Measurements from ENCODE around the gene TCP11L2.
A peak's percentile ranks its signal among the peaks of the same experiment; 100 is the strongest.
"Not testable (repeated sequence)": the region's sequence is repeated elsewhere in the genome, so short reads cannot be mapped to it uniquely, and the experiment has no call there.

TCP11L2 gene

DNA sequence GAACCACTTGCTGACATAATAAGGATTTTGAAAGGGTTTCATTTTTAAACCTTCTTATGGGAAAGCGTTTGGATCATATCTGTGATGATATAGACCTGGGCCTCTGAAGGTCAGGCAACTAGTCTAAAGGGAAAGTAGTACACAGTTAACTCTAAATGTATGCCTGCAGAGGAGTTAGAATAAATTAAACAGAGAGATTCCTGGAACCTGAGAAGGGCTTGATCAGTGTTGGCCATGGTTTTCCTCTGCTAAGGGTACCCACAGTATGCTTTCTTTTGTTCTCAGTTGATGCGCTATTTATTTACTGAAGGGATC lies 40.6 kb downstream of the TCP11L2 start:
- DNase-seq (ENCODE audit: low read depth), result no peak

DNA sequence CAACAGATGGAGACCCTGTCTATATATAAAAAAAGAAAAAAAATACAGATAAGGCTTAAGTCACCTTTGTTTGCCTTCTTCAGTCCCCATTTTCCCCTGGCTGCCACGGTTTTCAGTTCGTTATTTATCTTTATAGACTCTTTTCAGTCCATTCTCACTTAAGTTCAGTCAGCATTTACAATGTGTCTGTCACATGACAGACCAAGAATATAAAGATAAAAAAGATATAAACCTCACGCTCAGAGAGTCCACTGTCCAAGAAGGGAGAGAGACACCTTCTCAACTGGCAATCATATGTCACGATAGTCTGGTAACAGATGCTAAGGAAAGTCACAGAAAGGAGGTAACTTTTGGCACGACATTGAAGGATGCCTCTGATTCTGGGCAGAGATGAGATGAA lies 41.6 kb downstream of the TCP11L2 start:
- no peak for DNase-seq (ENCODE audit: low read depth)

DNA sequence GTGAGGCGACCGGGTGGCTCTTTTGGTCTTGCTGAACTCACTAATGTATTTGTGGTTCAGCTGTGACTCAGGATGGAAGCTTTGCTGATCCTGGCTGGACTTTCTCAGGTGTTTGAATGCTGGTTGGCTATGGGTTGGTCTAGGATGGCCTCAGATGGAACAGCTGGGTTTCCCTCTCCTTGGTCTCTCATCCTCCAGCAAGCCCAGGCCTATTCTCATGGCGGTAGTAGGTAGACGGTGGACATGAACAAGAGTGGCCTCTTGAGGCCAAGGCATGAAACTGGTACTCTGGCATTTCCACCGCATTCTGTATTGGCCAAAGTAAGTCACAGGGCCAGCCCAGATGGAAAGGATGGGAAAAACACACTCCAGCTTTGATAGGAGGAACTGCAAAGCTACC lies 43.2 kb downstream of the TCP11L2 start:
- DNase-seq (ENCODE audit: low read depth), result no peak

DNA sequence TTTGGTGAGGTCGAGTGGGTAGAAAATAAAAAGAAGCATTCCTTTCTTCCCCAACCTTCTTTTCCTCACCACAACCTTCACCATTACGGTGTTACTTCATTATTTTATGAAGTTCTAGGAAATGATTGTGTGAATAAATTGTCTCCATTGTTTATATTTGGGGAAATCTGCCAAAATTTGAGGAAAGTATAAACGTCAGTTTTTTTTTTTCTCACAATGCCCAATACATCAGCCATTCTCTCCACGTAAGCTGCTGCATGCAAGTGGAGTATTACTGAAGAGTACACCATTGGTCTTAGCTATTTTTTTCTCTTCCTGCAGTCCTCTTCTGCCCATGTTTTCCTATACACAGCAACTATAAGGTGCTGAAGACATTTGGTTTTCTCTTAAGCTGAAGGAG lies 45.9 kb downstream of the TCP11L2 start:
- no peak for DNase-seq (ENCODE audit: low read depth)

DNA sequence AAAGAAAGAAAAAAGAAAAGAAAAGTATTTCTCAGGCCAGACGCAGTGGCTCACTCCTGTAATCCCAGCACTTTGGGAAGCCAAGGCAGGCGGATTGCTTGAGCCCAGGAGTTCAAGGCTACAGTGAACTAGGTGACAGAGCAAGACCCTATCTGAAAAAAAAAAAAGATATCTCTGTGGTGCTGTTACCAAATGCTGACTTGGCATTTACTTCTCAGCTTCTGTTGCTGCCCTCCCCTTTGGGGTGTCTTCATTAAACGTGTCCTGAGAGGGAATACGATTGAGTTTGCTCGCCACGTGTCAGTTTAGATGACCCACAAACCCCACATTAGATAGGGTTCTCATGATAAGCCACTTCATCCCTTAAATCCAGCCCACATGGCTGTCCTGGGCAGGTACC lies 50.6 kb downstream of the TCP11L2 start:
- DNase-seq (ENCODE audit: low read depth), result no peak

DNA sequence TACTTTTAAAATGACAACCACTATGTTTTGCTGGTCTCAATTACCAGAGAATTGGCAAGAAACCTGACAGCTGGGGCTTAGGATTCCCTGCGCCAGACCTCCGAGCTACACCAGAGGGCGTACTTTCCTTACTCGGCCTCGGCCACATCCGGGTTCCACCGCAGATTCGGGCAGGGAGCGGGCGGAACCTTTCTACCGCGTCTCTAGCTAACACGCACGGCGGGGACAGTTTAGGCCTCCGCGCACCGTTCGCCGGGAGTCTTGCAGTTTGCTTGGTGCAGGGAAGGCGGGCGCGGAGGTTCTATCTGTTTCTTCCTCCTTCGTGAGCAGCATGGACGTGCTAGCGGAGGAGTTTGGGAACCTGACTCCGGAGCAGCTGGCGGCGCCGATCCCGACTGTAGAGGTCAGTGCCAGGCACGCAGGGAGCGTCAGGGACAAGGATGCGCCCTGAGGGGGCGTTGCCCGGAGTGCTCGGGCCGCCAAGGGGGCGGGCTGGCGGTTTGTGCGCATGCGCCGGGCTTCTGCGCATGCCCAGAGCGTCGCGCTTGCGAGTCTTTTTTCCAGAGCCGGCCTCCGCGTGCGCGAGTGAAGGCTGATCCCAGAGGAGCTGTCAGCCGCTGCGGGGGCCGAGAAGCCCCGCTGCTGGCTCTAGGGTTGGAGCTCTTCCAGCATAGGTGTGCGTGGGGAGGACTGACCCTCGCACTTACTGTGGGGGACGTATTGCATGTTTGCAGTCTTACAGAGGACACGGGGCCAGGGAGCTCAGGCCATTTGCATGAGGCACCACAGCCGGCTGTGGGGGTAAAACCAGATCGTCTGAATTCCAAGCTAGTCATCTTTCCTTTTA lies 55.2 kb downstream of the TCP11L2 start, which contains the start of gene POLR3B:
Gene POLR3B, plus strand, starts transcription at position 200 of the 847 bp plus-strand sequence. Its CDS starts 132 bp downstream, at position 332.
- peak; percentile 70 for DNase-seq (ENCODE audit: low read depth)

DNA sequence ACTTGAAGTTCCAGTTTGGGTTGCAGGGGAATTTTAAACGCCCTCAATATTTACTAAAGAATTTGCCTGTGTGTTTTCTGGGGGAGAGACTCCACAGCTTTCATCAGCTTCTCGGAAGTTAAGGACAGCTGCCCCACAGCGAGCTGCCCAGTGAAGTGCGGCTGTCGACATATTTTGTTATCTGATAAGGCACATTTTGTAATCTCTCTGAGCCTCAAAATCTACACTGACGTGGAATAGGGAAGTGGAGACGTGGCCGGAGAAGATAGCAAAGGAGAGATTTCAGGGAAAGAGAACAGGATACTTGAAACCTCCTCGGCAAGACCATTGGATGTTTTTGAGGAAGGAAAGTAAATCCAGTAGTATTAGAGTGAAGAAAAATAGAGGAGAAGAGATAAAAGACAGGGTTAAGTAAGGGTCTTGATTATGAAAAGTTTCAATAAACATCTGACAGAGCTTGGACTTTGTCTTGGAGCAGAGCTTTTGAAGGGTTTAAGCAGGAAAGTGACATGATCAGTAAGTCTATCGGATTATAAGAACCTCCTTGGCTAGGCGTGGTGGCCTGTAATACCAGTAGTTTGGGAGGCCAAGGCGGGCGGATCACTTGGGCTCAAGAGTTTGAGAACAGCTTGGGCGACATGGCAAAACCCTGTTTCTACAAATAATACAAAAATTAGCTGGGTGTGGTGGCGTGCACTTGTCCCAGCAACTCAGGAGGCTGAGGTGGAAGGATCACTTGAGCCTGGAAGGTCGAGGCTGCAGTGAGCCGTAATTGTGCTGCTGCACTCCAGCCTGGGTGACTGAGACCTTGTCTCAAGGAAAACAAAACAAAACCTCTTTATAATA lies 56.1 kb downstream of the TCP11L2 start:
- DNase-seq (ENCODE audit: low read depth), result peak; percentile 73

DNA sequence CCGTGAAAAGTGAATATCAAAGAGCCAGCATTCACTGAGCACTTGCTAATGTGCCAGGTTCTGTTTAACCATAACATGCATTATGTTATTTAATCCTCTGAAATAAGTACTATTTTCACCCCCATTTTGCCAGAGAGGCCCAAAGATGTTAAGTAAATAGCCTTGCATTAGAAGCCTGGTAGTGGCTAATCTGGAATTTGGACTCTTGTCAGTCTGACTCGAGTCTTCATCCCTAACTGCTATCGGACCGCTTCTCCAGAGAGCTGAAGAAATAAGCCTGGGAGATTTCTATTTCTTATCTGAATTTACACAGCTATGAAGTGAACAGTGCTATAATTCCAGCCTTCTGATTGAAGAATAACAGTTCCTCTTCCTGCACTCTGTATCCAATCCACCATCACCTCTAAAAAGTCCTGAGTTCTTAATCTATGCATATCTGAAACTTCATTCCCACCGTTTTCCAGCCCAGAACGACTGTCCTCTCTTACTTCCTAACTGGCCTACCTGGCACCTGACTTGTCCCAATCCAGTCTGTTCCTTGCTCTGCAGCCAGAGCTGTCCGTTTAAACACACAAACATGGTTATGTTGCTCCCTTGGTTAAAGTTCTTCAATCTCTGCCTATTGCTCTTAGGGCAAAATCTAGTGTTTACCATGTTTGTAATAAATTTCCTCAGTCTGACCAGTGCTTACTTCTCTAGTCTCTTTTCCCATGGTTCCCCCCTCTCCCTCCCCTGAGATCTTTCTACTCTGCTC lies 57.3 kb downstream of the TCP11L2 start:
- DNase-seq (ENCODE audit: low read depth), result no peak

DNA sequence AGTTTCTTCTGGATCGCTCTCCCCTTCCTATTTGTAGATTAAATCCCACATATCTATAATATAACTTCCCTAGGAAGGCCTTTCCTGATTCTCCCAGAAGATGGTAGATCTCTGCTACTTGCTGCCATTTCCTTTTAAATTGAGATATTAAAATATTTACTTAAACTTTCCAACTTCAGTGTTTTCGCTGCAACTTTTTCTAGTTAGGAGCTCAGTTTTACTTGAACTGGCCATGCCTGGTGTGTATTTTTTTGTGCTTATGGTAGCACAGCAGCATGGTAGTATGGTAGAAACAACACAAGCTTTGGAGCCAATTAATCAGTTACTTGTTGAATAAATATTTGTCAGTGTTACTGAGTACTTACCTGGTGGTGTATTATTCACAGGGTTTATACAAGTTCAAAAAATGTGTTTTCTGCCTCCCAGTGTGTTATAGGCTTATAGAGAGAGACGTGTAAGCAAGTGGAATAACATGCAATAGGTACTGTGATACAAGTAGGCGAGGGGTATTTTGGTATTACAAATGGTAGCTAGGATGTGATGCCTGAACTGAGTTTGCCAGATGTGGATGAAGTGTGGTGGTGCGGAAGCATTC lies 58.0 kb downstream of the TCP11L2 start:
- DNase-seq (ENCODE audit: low read depth), result no peak

DNA sequence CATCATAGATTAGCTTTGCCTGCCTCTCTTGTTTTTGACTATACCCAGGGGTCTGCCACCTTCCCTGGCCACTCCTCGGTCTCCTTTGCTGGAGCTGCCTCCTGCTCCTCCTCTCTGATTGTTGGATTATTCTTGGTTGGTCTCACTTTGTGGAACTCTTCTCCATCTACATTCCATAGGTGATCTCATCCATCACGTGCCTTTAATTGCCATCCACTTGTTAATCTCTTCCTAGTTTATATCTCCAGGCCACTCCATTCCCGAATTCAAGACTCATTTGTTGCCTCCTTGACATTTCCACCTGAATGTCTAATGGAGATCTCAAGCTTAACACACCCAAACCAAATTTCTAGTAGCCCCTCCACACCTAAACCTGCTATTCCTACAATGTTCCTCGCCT lies 60.4 kb downstream of the TCP11L2 start:
- DNase-seq (ENCODE audit: low read depth), result no peak

DNA sequence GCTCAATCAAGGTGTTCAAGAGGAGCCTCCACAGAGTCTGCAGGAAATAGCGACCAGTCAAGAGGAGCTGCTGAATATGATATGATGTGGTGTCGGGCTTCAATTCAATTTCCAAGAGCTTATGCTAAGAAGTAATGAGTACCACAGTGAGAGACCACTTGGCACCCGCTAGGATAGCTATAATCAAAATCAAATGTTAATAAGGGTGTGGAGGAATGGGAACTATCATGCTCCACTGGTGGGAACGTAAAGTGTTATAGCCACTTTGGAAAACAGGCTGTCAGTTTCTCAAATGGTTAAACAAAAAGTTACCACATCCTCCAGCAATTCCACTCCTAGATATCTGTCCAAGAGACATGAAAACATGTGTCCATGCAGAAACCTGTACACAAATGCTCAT lies 61.7 kb downstream of the TCP11L2 start:
- DNase-seq (ENCODE audit: low read depth), result no peak

DNA sequence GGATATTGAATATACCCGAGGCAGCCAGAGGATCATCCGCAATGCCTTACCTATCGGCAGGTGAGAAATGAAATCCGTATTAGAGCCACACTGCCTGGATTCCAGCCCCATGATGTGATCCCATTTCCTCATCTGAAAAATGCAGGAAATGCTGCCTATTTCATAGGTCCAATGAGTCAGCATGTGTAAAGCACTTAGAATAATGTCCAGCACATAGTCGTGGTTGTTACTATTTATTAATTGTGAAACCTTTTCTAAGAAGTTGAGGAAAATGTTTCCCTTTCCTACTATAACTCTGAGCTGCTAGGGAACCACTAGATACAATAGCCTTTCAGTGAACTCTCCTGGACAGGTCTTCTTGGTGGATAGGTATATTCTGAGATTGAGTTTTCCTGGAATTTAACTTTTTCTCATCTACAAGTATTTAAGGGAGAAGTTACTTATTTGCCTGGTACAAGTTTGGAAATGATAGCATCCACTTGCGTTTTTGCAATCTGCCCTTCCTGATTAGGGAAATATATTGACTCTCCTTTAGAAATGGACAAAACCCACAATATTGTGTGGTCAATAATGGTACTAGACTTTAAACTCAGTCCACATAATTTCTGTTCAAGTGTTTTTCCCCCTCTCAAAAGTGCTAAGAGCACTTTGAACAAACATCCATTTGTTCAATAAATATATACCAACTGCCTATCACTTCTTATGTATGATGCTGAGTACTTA lies 67.3 kb downstream of the TCP11L2 start:
- no peak for DNase-seq (ENCODE audit: low read depth)

DNA sequence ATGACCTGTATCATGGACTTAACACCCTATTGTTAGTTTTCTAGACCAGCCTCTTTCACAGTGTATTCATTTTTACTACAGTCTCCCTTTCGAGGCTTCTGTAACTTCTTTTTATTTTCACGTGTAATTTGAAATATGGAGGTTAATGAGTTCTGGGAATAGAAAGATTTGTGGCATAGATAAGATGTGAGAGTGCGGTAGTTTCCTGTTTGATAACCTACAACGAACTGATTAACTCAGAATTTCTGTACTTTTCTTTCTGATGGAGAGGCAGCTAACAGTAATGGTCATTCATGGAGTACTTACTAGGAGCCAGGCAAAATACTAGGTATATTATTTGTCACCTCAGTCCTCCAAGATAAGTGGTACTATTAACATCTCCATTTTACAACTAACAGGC lies 76.3 kb downstream of the TCP11L2 start:
- DNase-seq (ENCODE audit: low read depth), result no peak

DNA sequence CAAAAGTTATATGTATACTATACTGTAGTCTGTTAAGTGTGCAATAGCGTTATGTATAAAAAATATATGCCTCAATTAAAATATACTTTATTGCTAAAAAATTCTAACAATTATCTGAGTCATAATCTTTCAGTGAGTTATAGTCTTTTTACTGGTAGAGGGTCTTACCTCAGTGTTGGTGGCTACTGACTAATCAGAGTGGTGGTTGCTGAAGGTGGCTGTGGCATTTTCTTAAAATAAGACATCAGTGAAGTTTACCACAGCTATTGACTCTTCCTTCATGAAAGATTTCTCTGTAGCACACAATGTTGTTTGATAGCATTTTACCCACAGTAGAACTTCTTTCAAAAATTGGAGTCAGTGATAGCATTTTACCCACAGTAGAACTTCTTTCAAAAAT lies 78.4 kb downstream of the TCP11L2 start:
- no peak for DNase-seq (ENCODE audit: low read depth)

DNA sequence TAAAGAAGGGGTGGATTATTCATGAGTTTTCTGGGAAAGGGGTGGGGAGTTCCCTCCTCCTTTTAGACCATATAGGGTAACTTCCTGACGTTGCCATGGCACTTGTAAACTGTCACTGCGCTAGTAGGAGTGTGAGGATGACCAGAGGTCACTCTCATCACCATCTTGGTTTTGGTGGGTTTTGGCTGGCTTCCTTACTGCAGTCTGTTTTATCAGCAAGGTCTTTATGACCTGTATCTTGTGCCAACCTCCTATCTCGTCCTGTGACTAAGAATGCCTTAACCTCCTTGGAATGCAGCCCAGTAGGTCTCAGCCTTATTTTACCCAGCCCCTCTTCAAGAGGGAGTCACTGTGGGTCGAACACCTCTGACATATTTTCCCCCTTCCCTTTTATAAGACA lies 79.3 kb downstream of the TCP11L2 start:
- DNase-seq (ENCODE audit: low read depth), result not testable (repeated sequence)

DNA sequence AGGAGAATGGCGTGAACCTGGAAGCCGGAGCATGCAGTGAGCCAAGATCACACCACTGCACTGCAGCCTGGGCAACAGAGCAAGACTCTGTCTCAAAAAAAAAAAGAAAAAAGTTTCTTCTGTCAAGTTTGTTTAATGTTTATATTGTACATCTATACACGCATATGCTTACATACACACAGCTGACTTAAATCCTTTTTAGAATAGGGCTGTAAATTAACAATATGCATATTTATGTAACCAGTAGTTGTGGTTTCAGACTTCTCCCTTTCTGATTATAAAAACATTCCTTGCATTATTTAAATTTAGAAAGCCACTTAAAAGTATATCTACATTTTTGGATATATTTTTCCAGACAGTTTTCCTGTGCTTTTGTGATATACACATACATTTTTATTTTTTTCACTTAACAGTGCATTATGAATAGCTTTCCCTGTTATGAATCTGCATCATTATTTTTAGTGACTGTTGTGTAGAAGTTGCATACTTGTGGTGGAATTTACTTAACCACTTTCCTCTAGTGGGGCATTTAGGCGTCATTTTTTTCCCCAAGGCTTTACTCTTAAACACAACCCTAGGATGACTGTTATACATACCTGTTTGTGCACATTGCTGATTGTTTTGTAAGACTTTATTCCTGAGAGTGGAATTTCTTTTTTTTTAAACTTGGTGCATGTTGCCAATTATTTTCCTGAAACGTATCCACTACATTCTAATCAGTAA lies 84.4 kb downstream of the TCP11L2 start:
- DNase-seq (ENCODE audit: low read depth), result no peak

DNA sequence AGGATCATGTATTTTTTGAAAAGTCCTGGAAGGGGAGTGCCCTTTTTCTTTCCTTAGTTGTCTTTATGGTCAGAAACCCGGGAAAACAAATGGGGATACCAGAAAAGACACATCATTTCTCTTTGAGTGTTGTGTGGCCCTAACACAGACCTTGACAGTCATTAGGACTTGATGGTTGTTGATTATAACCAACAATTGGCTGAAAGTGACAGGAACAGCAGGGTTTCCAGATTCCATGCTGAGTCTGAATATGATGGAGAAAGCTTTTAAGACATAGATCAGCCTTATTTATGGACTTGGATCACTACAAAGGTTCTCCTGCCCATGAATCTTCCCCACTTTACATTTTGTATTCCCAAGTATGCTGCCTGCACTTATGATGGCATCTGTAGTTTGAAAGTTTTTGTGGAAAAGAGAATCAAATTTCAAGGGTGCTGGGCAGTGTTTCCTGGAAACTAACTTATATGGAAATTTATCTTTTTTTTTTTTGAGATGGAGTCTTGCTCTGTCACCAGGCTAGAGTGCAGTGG lies 85.4 kb downstream of the TCP11L2 start:
- DNase-seq (ENCODE audit: low read depth), result no peak

DNA sequence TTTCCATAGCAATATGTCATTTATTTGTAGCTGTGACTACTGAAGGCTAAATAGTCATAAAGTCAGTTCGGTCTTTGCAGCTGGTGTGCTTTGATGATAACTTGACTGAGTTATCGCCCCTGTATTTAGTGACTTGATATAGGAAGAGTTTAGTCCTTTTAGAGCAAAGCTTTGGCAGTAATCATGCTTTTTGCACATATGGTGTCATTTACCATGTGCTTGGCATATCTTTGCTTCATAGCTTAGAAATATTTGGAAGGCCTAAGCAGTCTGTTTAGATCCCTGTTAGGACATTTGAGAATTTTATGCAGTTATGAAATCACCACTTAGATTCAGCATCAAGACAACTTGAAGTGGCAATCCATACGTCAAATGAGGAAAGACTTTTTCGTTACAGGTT lies 86.6 kb downstream of the TCP11L2 start:
- no peak for DNase-seq (ENCODE audit: low read depth)

DNA sequence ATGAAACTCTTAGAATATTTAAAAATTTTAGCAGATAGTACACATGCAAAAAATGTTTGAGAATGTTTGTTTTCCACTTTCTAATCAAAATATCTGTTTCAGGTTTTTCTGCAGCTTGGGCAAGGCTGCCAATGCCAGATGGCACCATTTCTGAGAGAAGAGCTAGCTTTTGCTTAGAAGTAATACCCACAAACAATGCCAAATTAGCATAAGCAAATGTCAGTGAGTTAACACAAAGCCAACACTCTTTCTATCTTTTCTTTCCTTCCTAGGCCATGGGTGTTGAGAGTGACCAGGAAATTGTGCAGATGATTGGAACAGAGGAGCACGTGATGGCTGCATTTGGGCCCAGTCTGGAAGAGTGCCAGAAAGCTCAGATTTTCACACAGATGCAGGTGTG lies 90.2 kb downstream of the TCP11L2 start:
- no peak for DNase-seq (ENCODE audit: low read depth)
